ENCODE data around the gene MRPL58. TPM values are rescaled to one million over a fixed set of nuclear protein-coding genes. Genes with fewer than 3 reads are reported as not detected.
"Not testable (repeated sequence)": the region's sequence is repeated elsewhere in the genome, so short reads cannot be mapped to it uniquely, and the experiment has no call there.

Gene MRPL58
- total RNA-seq, 2 experiments from 2014 or later = 60.6 to 64.5 TPM

DNA sequence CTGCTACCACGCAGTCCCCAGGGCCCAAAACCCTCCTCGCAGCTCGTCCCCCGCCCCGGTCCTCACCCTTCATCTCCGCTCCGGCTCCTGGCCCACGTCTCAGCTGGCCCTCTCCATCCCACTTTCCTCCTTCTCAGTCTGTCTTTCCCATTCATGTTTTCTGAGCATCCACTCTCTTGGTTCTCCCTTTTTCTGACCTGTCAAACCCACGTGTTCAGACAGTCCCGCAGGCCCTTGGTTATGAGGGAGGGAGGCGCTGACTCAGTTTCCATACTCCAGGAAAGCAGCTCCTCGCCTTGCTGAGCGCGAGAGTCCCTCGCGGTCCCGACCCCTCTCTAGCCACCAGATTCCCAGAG is 39.5 kb upstream of the MRPL58 start:
- H3K4me1 Mint-ChIP-seq (ENCODE audit: low read depth) = peaks cover 9% of the 10 kb centered on the region
- H3K9me3 Mint-ChIP-seq = no peaks in the 10 kb centered on the region
- no peak overlapping the region for H3K27ac Mint-ChIP-seq
- no peak for DNase-seq
- intact Hi-C loops (cut with micrococcal nuclease) = loop anchor here (1.0 kb wide), 1 partner anchor 9 kb away; no protein-coding TSS in a partner anchor
- CTCF ChIA-PET = interaction anchor here (0.9 to 6.6 kb wide), 4 partner anchors 11 to 229 kb away, joined by 3 to 68 read pairs (median 10); partner anchors contain the start of gene MRPL58
- no peaks in the 10 kb centered on the region for H3K36me3 Mint-ChIP-seq (ENCODE audit: low read depth)
- H3K27me3 Mint-ChIP-seq (ENCODE audit: low read depth) = peaks cover 6% of the 10 kb centered on the region
- H3K4me3 Mint-ChIP-seq = peak overlapping the region; percentile 72

DNA sequence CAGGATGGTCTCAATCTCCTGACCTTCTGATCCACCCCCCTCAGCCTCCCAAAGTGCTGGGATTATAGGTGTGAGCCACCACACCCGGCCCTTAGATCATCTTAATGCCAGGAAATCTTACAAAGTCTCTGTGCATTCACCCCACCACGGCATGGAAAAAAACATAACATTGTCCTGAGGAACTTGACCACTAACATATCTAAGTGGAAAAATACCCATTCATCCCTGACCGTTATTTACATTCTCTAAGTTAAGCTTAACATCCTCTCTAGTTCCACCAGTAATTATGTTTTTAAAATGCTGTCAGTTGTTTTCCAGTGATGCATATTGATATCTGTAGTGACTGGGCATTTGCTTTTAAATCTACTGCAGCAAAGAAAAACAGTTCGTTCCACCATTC is 36.5 kb upstream of the MRPL58 start:
- intact Hi-C loops (cut with micrococcal nuclease) = no loop called here
- Mint-ChIP-seq H3K27me3 (ENCODE audit: low read depth) (peaks cover 6% of the 10 kb centered on the region), H3K4me3 (no peak overlapping the region), H3K36me3 (ENCODE audit: low read depth) (no peaks in the 10 kb centered on the region), H3K4me1 (ENCODE audit: low read depth) (peaks cover 9% of the 10 kb centered on the region), H3K27ac (no peak overlapping the region), H3K9me3 (no peaks in the 10 kb centered on the region)
- CTCF ChIA-PET = interaction anchor here (1.8 kb wide), 1 partner anchor 14 kb away, joined by 8 read pairs; no protein-coding TSS in a partner anchor
- no peak for DNase-seq

DNA sequence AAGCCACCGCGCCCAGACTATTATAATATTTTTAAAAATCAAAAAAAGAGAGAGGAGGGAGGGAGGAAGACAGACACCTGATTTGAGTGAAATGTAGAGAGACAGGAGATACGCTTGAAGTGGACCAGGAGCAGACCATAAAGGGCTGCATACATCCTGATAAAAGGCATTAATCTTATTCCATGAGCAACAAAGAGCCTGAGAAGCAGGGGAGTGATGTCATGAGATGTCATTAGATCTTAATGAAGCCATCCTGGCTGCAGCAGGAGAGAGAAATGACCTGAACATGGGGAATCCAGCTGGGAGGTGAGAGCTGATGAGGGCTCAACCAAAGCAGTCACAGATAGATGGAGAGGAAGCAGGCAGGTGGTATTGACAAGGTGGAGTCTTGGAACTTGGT is 34.7 kb upstream of the MRPL58 start:
- DNase-seq = no peak
- Mint-ChIP-seq H3K9me3 (no peaks in the 10 kb centered on the region), H3K27me3 (ENCODE audit: low read depth) (peaks cover 5% of the 10 kb centered on the region), H3K27ac (no peak overlapping the region), H3K4me3 (no peak overlapping the region), H3K4me1 (ENCODE audit: low read depth) (peaks cover 12% of the 10 kb centered on the region), H3K36me3 (ENCODE audit: low read depth) (no peaks in the 10 kb centered on the region)
- intact Hi-C loops (cut with micrococcal nuclease) = no loop called here
- CTCF ChIA-PET = no interaction called here

DNA sequence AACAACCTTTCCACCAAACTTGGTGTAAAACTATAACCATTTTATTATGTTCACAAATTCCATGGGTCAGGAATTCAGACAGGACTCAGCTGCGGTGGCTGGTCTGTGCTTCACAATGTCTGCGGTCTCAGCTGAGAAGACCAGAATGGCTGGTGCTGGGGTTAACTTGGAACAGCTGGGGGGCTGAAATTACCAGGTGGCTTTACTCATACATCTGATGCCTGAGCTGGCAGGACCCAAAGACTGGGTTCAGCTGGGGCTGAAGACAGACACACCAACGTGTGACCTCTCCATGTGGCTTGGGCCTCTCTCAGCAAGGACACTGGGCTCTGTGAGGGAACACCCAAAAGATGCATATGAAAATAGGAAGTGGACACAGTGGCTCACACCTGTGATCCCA is 34.2 kb upstream of the MRPL58 start:
- intact Hi-C loops (cut with micrococcal nuclease) = no loop called here
- no peak overlapping the region for H3K4me3 Mint-ChIP-seq
- H3K27me3 Mint-ChIP-seq (ENCODE audit: low read depth) = peaks cover under 1% of the 10 kb centered on the region
- no peak overlapping the region for H3K27ac Mint-ChIP-seq
- CTCF ChIA-PET = interaction anchor here (0.7 kb wide), 1 partner anchor 12 kb away, joined by 5 read pairs; no protein-coding TSS in a partner anchor
- H3K36me3 Mint-ChIP-seq (ENCODE audit: low read depth) = no peaks in the 10 kb centered on the region
- peaks cover 8% of the 10 kb centered on the region for H3K4me1 Mint-ChIP-seq (ENCODE audit: low read depth)
- no peak for DNase-seq
- no peaks in the 10 kb centered on the region for H3K9me3 Mint-ChIP-seq

DNA sequence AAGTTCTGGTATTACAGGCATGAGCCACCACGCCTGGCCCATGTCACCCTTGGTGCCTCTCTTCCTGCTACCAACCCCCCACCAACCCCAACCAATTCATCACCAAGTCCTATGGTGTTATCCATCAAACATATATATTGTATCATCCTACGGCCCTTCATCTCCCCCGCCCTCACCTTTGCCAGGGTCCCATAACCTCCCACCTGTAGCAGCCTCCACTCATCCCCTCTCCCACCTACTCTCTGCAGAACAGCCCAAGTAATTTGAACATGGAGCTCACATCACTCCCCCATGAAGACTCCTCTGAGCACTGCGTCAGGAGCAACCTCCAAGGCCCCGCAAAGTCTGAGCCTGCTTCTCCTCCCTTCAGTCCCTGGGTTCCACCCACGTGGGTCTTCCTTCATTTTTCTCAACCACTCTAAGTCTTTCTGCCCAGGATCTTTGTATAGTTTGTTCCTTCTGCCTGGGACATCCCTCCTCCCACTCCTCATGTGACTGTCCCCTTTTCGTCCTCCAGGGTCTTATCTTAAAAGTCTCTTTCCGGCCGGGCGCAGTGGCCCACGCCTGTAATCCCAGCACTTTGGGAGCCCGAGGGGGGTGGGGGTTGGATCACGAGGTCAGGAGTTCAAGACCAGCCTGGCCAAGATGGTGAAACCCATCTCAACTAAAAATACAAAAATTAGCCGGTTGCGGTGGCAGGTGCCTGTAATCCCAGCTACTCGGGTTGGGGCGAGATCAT is 32.9 kb upstream of the MRPL58 start:
- no peak for DNase-seq
- Mint-ChIP-seq H3K4me3 (no peak overlapping the region), H3K27ac (no peak overlapping the region)

DNA sequence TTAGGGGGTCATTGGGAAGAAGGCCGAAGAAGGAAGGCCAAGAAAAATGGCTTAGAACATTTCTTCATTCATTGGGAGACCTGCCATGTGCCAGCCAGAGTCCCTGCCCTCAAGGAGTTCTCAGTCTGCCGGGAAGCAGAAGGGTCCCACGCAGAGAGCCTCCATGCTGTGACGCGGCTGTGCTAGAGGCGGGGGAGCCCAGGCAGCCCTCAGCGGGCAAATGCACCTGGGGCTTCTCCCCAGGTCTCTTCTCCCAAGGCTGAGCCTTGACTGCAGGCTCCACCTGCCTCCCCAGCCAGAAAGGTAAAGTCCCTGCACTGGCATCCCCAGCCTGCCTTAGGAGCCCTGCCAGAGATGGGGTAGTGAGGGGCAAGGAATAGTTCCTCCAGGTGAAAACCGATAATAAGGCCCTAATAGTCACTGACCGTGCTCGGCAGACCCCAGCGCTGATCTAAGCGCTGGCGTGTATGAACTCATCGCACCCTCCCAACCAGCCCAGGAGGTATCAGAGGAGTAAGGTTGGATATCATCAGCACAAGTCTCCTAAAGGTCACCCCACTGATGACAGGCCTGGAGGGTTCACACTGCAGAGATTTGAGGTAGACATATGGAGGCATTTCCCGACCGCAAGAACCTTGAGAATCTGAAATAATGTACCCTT is 31.0 kb upstream of the MRPL58 start:
- CTCF ChIA-PET = interaction anchor here (0.6 kb wide), 1 partner anchor 142 kb away, joined by 3 read pairs; no protein-coding TSS in a partner anchor
- no peak for DNase-seq

More for the DNA sequence above, 32.9 kb upstream of the MRPL58 start:
- CTCF ChIA-PET = interaction anchor here (0.7 to 1.2 kb wide), 3 partner anchors 13 to 153 kb away, joined by 3 to 4 read pairs (median 3); no protein-coding TSS in a partner anchor
- Mint-ChIP-seq H3K9me3 (no peaks in the 10 kb centered on the region), H3K36me3 (ENCODE audit: low read depth) (no peaks in the 10 kb centered on the region), H3K27me3 (ENCODE audit: low read depth) (no peaks in the 10 kb centered on the region), H3K4me1 (ENCODE audit: low read depth) (peaks cover 8% of the 10 kb centered on the region)
- intact Hi-C loops (cut with micrococcal nuclease) = loop anchor here (5.0 to 10.0 kb wide), 2 partner anchors 133 to 425 kb away; partner anchors contain the start of gene GRB2

DNA sequence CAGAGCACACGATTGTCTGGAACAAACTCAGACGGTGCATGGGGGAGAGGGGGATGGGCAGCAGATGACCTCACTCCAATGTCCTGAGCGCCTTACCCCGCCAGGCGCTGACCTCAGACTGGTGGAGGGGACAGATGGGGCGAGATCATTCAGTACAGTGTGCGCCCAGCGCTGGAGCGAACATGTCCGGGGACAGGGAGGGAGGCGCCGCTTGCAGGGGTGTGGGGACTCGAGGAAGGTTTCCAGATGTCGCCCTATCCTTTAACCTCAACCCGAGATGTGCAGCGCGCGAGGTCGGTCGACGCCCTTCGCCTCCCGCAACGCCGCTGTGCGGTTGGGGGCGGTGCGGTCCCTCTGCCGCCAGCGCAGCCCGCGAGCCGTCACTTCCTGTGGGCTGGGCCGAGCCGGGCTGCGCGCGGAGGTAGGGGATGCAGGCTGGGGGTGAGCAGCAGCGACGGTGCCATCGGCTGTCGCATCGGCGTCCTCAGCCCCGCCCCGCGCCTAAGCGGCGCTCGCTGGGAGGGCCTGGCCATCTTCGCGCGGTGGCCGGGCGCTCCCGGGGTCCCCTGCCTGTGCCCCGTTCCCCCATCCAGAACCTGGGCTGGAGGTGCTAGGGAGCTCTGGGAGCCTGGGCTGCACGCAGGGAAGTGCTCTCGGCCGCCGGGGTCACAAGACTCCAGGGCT is 30.3 kb upstream of the MRPL58 start:
- Mint-ChIP-seq H3K4me3 (peak overlapping the region; percentile 89), H3K27ac (peak overlapping the region; percentile 54), H3K36me3 (ENCODE audit: low read depth) (no peaks in the 10 kb centered on the region), H3K4me1 (ENCODE audit: low read depth) (peaks cover 10% of the 10 kb centered on the region), H3K9me3 (no peaks in the 10 kb centered on the region), H3K27me3 (ENCODE audit: low read depth) (peaks cover 1% of the 10 kb centered on the region)
- CTCF ChIA-PET = interaction anchor here (1.4 kb wide), 1 partner anchor 30 kb away, joined by 5 read pairs; the partner anchor contains the start of gene MRPL58
- intact Hi-C loops (cut with micrococcal nuclease) = loop anchor here (1.0 to 10.0 kb wide), 3 partner anchors 10 to 423 kb away; partner anchors contain the start of genes GRB2 and HID1
- peak; percentile 86 for DNase-seq

More for the DNA sequence above, 31.0 kb upstream of the MRPL58 start:
- H3K4me3 Mint-ChIP-seq = peak overlapping the region; percentile 89
- H3K27me3 Mint-ChIP-seq (ENCODE audit: low read depth) = no peaks in the 10 kb centered on the region
- H3K9me3 Mint-ChIP-seq = no peaks in the 10 kb centered on the region
- H3K27ac Mint-ChIP-seq = peak overlapping the region; percentile 54
- intact Hi-C loops (cut with micrococcal nuclease) = loop anchor here (5.0 to 10.0 kb wide), 2 partner anchors 131 to 423 kb away; partner anchors contain the start of gene GRB2
- peaks cover 8% of the 10 kb centered on the region for H3K4me1 Mint-ChIP-seq (ENCODE audit: low read depth)
- no peaks in the 10 kb centered on the region for H3K36me3 Mint-ChIP-seq (ENCODE audit: low read depth)

DNA sequence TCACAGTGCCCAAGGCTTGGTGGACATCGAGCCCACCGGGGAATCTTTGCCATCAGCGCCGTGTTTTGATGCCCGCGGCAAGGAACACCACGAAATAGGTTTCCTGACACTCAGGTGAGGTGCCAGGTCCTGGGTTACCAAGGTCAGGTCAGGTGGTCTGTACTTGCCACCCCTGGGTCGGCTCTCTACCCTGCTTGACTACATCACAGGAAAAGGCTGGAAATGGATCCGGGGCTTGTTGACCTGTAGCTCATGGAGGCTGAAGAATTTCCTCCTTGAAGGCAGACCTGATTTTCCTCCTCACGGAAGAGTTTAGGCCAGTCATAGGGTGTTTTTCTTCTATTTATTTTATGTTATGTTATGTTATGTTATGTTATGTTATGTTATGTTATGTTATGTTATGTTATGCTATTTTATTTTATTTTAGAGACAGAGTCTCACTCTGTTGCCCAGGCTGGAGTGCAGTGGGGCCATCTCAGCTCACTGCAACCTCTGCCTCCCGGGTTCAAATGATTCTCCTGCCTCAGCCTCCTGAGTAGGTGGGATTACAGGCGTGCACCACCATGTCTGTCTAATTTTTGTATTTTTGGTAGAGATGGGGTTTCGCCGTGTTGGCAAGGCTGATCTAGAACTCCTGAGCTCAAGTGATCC is 29.7 kb upstream of the MRPL58 start:
- intact Hi-C loops (cut with micrococcal nuclease) = loop anchor here (1.0 to 10.0 kb wide), 3 partner anchors 10 to 422 kb away; partner anchors contain the start of genes GRB2 and HID1
- H3K36me3 Mint-ChIP-seq (ENCODE audit: low read depth); H3K9me3 Mint-ChIP-seq; H3K27ac Mint-ChIP-seq; DNase-seq; H3K27me3 Mint-ChIP-seq (ENCODE audit: low read depth): not testable (repeated sequence)
- peak overlapping the region; percentile 89 for H3K4me3 Mint-ChIP-seq
- peaks cover 12% of the 10 kb centered on the region for H3K4me1 Mint-ChIP-seq (ENCODE audit: low read depth)
- CTCF ChIA-PET = interaction anchor here (0.7 to 1.9 kb wide), 3 partner anchors 22 to 60 kb away, joined by 3 to 12 read pairs (median 5); partner anchors contain the start of gene MRPL58

DNA sequence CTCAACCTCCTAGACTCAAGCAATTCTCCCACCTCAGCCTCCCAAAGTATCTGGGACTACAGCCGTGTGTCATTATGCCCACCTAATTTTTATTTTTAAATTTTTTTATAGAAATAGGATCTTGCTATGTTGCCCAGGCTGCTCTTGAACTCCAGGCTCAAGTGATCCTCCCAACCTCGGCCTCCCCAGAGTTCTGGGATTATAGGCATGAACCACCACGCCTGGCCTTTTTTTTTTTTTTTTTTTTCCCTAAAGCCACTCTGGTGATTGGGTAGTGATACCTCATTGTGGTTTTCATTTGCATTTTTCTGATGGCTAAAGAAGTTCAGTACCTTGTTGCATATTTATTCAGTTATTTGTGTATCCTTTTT is 26.3 kb upstream of the MRPL58 start:
- intact Hi-C loops (cut with micrococcal nuclease) = loop anchor here (2.0 to 10.0 kb wide), 2 partner anchors 61 to 419 kb away; partner anchors contain the start of genes ATP5PD, GRB2 and KCTD2
- Mint-ChIP-seq H3K27me3 (ENCODE audit: low read depth) (peaks cover 9% of the 10 kb centered on the region), H3K4me3 (no peak overlapping the region), H3K36me3 (ENCODE audit: low read depth) (no peaks in the 10 kb centered on the region), H3K4me1 (ENCODE audit: low read depth) (peaks cover 14% of the 10 kb centered on the region), H3K9me3 (no peaks in the 10 kb centered on the region), H3K27ac (no peak overlapping the region)
- CTCF ChIA-PET = interaction anchor here (0.6 to 1.0 kb wide), 2 partner anchors 24 to 85 kb away, joined by 4 to 5 read pairs; no protein-coding TSS in a partner anchor
- no peak for DNase-seq

DNA sequence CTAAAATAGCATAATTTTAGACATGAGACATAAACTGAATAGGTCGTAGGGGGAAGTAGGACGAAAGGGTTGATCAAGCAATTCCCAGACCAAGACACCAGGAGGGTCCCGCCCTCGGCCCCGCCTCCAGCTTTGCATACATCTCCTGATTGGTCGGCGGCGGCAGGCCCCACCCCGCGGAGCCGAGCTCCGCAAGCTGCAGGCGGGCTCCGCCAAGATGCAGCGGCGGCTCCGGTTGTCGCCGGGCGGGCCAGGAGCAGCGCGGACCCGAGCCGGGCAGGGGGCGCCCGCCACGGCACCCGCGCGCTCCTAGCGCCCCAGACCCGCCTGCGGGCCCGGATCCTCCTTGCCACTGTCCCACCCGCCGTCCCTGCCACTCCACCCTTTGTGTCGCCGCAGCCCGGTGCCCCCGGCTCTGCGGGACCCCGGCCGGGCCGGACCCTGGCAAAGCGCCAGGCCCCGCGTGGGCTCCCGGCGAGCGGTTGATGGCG is 25.0 kb upstream of the MRPL58 start, which contains the start of gene CDR2L:
TSS of gene CDR2L (plus strand) at position 215 of the 491 bp plus-strand sequence. CDS start 412 bp downstream, outside the sequence.
- H3K4me3 Mint-ChIP-seq = peak within 1 kb of the TSS; percentile 80
- no peak within 1 kb of the TSS for H3K27ac Mint-ChIP-seq
- peak; percentile 94 for DNase-seq
- peaks cover 9% of the 10 kb centered on the region for H3K27me3 Mint-ChIP-seq (ENCODE audit: low read depth)
- no peaks in the 10 kb centered on the region for H3K9me3 Mint-ChIP-seq
- H3K36me3 Mint-ChIP-seq (ENCODE audit: low read depth) = no peaks in the 10 kb centered on the region
- intact Hi-C loops (cut with micrococcal nuclease) = loop anchor here (1.0 to 10.0 kb wide), 4 partner anchors 47 to 417 kb away; partner anchors contain the start of genes ATP5PD, GRB2 and KCTD2
- H3K4me1 Mint-ChIP-seq (ENCODE audit: low read depth) = peaks cover 8% of the 10 kb centered on the region
- CTCF ChIA-PET = interaction anchor here (1.5 to 2.9 kb wide), 3 partner anchors 25 to 44 kb away, joined by 4 to 18 read pairs (median 15); partner anchors contain the start of gene MRPL58

Measured in activated naive CD4-positive, alpha-beta T cell treated with anti-CD3 and anti-CD28 coated beads for 36 hours (primary cell).